Chondrocyte (in vitro differentiated cells): Measurements from ENCODE around the gene PTPRN2. TPM values are rescaled to one million over a fixed set of nuclear protein-coding genes. Genes with fewer than 3 reads are reported as not detected.

ENCODE experiments used
- DNase-seq: peaks from one replicate; pipeline ENCODE4 v3.0.0; 2021; ENCODE audit warnings: mixed read lengths, low spot score
- H3K27ac Mint-ChIP-seq: one replicate; pipeline ENCODE4 v1.8.0; 2021; ENCODE audit warnings: mild to moderate bottlenecking, moderate library complexity, mixed read lengths; ENCODE audit not compliant: unreplicated experiment
- H3K27me3 Mint-ChIP-seq: 2 replicates; pipeline ENCODE4 v1.8.0; 2021; ENCODE audit warnings: low read depth, mixed read lengths
- H3K36me3 Mint-ChIP-seq: 2 replicates; pipeline ENCODE4 v1.8.0; 2021; ENCODE audit warnings: low read depth, mixed read lengths
- H3K4me1 Mint-ChIP-seq: 2 replicates; pipeline ENCODE4 v1.8.0; 2021; ENCODE audit warnings: low read depth, mild to moderate bottlenecking, mixed read lengths
- H3K4me3 Mint-ChIP-seq: one replicate; pipeline ENCODE4 v1.8.0; 2021; ENCODE audit warnings: mild to moderate bottlenecking, moderate library complexity, mixed read lengths; ENCODE audit not compliant: unreplicated experiment
- H3K9me3 Mint-ChIP-seq: 2 replicates; pipeline ENCODE4 v1.8.0; 2021; ENCODE audit warnings: low read depth, mixed read lengths
- CTCF ChIP-seq: fragments of 200-600 bp; sonication (generic); IDR thresholded peaks from 2 replicates; pipeline ENCODE4 v1.5.0; 2021; ENCODE audit warnings: antibody characterized with exemption, mild to moderate bottlenecking, moderate library complexity
- total RNA-seq: library from RNA; stranded (reverse); gene quantifications from 3 replicates; pipeline ENCODE4 v1.2.1, GENCODE V29; 2021

Gene PTPRN2
- total RNA-seq, 1 donor from 2014 or later: 0.30 TPM

DNA sequence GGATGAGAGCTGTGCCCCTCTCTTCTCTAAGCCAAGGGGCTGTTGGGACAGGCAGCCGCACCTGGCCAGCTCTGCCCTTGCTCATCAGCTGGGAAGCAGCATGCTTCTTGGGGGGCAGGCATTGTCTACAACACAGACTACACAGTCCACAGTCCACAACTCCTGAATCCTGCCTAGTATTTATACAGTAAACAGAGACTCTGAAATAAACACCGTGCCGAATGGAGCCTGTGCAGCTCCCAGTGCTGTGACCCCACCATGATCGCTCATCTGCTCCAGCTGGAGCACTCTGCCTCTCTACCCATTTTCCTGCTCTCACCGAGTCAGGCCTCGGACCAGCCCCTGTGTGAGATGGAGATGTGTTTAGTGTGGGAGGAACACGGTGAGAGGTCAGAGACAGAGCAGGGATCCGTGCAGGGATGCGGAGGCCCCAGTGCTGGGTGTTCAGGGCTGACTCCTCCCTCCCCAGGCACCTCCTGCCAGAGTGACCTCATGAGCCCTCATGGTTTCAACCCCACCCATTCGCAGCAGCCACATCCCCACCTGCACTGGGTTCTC lies 642.8 kb downstream of the PTPRN2 start:
- no peak overlapping the region for H3K27ac Mint-ChIP-seq
- no peaks in the 10 kb centered on the region for H3K27me3 Mint-ChIP-seq
- no peak for DNase-seq
- H3K9me3 Mint-ChIP-seq: peaks cover 49% of the 10 kb centered on the region
- H3K4me3 Mint-ChIP-seq: no peak overlapping the region
- peaks cover 2% of the 10 kb centered on the region for H3K36me3 Mint-ChIP-seq
- no peak for TF ChIP-seq CTCF
- H3K4me1 Mint-ChIP-seq: no peaks in the 10 kb centered on the region

DNA sequence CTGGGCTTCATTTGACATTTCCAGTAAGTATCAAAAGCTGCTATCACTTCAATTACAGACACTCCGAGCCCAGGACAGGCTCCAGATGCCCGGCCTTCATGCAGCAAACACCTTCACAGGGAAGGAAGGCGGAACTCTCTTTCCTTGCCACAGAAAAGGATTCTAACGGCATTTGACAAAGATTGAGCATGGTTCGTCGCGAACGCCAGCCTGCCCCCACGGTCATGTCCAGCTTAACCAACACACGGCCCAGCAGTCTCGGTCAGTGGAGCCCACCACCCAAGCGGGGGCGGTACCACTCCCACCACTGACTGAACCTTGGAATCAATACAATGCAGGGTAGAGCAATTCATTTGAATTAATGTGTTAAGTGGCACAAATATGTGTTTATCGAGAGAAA lies 643.6 kb downstream of the PTPRN2 start:
- Mint-ChIP-seq H3K9me3 (peaks cover 49% of the 10 kb centered on the region), H3K4me3 (no peak overlapping the region)
- no peak for TF ChIP-seq CTCF

GRCh38 chr7:157943561-157943960 lies 644.1 kb downstream of the PTPRN2 start:
- TF ChIP-seq CTCF: no peak
- H3K9me3 Mint-ChIP-seq: peaks cover 49% of the 10 kb centered on the region
- DNase-seq: no peak
- no peak overlapping the region for H3K4me3 Mint-ChIP-seq
- no peaks in the 10 kb centered on the region for H3K27me3 Mint-ChIP-seq
- peaks cover 2% of the 10 kb centered on the region for H3K36me3 Mint-ChIP-seq
- no peak overlapping the region for H3K27ac Mint-ChIP-seq
- no peaks in the 10 kb centered on the region for H3K4me1 Mint-ChIP-seq

More for the DNA sequence above, 643.6 kb downstream of the PTPRN2 start:
- no peak for DNase-seq
- H3K27ac Mint-ChIP-seq: no peak overlapping the region
- H3K27me3 Mint-ChIP-seq: no peaks in the 10 kb centered on the region
- H3K4me1 Mint-ChIP-seq: no peaks in the 10 kb centered on the region
- H3K36me3 Mint-ChIP-seq: peaks cover 2% of the 10 kb centered on the region

DNA sequence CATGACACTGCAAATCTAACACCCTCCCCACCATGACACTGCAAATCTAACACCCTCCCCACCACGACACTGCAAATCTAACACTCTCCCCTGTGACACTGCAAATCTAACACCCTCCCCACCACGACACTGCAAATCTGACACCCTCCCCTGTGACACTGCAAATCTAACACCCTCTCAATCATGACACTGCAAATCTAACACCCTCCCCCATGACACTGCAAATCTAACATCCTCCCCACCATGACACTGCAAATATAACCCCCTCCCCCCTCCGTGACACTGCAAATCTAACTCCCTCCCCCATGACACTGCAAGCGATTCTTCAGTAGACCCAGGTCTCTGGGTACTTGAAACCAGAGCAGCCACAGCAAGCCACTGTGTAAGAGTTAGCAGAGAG lies 646.4 kb downstream of the PTPRN2 start:
- H3K36me3 Mint-ChIP-seq: no peaks in the 10 kb centered on the region
- DNase-seq: no peak
- no peak for TF ChIP-seq CTCF
- H3K27me3 Mint-ChIP-seq: no peaks in the 10 kb centered on the region
- no peak overlapping the region for H3K27ac Mint-ChIP-seq
- H3K4me1 Mint-ChIP-seq: no peaks in the 10 kb centered on the region
- H3K9me3 Mint-ChIP-seq: peaks cover 45% of the 10 kb centered on the region
- no peak overlapping the region for H3K4me3 Mint-ChIP-seq

- Mint-ChIP-seq H3K9me3 (peaks cover 45% of the 10 kb centered on the region), H3K27ac (no peak overlapping the region), H3K4me3 (no peak overlapping the region), H3K4me1 (no peaks in the 10 kb centered on the region), H3K36me3 (no peaks in the 10 kb centered on the region), H3K27me3 (no peaks in the 10 kb centered on the region)
- no peak for DNase-seq
- no peak for TF ChIP-seq CTCF
Measured at GRCh38 chr7:157940497-157940896, 647.1 kb downstream of the PTPRN2 start.
